Smooth muscle cell (in vitro differentiated cells): ENCODE data around the gene HDAC5. TPM values are rescaled to one million over a fixed set of nuclear protein-coding genes. Genes with fewer than 3 reads are reported as not detected.

Experiments used
- DNase-seq: peaks from one replicate; lab custom pipeline; 2025; ENCODE audit not compliant: unreplicated experiment; lab: John Stamatoyannopoulos, UW
- H2AFZ ChIP-seq: fragments of 200-600 bp; sonication (generic); 2 replicates; pipeline ENCODE4 v1.6.0; 2016; ENCODE audit warnings: antibody characterized with exemption, low read depth, mild to moderate bottlenecking
- H3F3A ChIP-seq: fragments of 200-600 bp; sonication (generic); 2 replicates; pipeline ENCODE4 v1.6.0; 2017; ENCODE audit warnings: antibody characterized with exemption, low read depth
- H3K27ac ChIP-seq: fragments of 200-600 bp; sonication (generic); 2 replicates; pipeline ENCODE4 v1.5.1; 2016; ENCODE audit warnings: low read depth, mild to moderate bottlenecking
- H3K27me3 ChIP-seq: fragments of 200-600 bp; sonication (generic); 2 replicates; pipeline ENCODE4 v1.6.1; 2016; ENCODE audit warnings: low read depth, mild to moderate bottlenecking
- H3K36me3 ChIP-seq: fragments of 200-600 bp; sonication (generic); 2 replicates; pipeline ENCODE4 v1.5.1; 2016; ENCODE audit warnings: low read depth
- H3K4me1 ChIP-seq: fragments of 200-600 bp; sonication (generic); 2 replicates; pipeline ENCODE4 v1.5.1; 2016; ENCODE audit warnings: low read depth
- H3K4me2 ChIP-seq: fragments of 200-600 bp; sonication (generic); 2 replicates; pipeline ENCODE4 v1.6.0; 2016; ENCODE audit warnings: mild to moderate bottlenecking
- H3K4me3 ChIP-seq: fragments of 200-600 bp; sonication (generic); 2 replicates; pipeline ENCODE4 v1.5.1; 2016; ENCODE audit warnings: mild to moderate bottlenecking
- H3K79me2 ChIP-seq: fragments of 200-600 bp; sonication (generic); 2 replicates; pipeline ENCODE4 v1.6.0; 2016; ENCODE audit warnings: low read depth, mild to moderate bottlenecking
- H3K9ac ChIP-seq: fragments of 200-600 bp; sonication (generic); 2 replicates; pipeline ENCODE4 v1.6.0; 2016; ENCODE audit warnings: low read depth
- H3K9me3 ChIP-seq: fragments of 200-600 bp; sonication (generic); replicated peaks from 2 replicates; pipeline ENCODE4 v1.5.1; 2016; ENCODE audit warnings: low read depth
- H4K20me1 ChIP-seq: fragments of 200-600 bp; sonication (generic); 2 replicates; pipeline ENCODE4 v1.6.0; 2016; ENCODE audit warnings: low read depth
- WGBS: methylation state at CpG from one replicate; pipeline ENCODE4 v1.1.7; 2016; ENCODE audit warnings: low lambda C conversion rate; 5-methylcytosine and 5-hydroxymethylcytosine counted together
- polyA plus RNA-seq: library from polyadenylated mRNA; unstranded; fragments of >200 nt; fragmentation: Nextera tagmentation; extraction: Ambion mirVana; gene quantifications from 2 replicates; pipeline ENCODE4 v1.2.1, GENCODE V29; 2016
- total RNA-seq: library from RNA; depleted of rRNA; stranded (reverse); fragments of >200 nt; gene quantifications from 2 replicates; pipeline ENCODE4 v1.2.3, GENCODE V29; 2014
- TF ChIP-seq, protein P1 (sequence below): fragments of 200-600 bp; sonication (generic); IDR thresholded peaks from 2 replicates; pipeline ENCODE4 v1.5.1; 2017; ENCODE audit warnings: borderline replicate concordance, mild to moderate bottlenecking, antibody characterized with exemption; ENCODE audit not compliant: insufficient read depth, poor library complexity, severe bottlenecking

Gene HDAC5
- total and polyA plus RNA-seq, 2 experiments from 2014 or later = 52.6 to 65.3 TPM

DNA sequence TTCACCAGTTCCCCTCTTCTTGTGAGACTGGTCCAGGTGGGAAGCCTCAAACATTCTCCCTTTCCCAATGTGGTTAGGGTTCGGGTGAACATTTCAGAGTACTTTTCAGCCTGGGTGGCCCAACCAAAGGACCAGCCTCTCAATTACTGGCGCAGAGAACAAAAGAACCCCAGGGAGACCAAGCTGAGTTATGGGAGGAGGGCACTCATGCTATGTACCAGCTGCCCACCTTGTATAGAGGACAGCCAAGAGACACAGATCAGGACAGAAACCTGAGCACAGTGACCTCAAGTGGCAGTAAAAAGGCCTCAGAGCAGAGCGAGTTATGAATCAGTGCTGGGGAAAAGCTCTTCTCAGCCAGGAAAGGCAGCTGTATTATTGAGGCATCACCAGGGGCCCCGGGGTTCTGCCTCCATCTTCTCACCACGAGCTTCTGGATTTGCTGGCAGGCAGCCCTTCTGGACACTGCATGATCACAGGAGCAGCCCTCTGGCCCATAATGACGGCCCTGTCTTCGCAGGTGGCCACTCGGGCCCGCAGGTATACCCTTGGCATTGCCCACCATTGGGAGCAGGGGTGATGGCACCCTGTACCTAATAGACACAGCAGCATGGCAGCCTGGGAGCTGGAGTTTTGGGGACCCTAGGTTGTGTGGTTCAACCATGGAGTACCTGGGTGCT, 49.1 kb downstream of the HDAC5 start:
- Histone ChIP-seq H3K9ac (no peak overlapping the region), H3F3A (peaks cover 16% of the 10 kb centered on the region), H4K20me1 (no peaks in the 10 kb centered on the region), H3K27ac (no peak overlapping the region), H3K4me1 (peaks cover 12% of the 10 kb centered on the region), H3K36me3 (no peaks in the 10 kb centered on the region), H3K4me3 (no peak overlapping the region), H3K79me2 (peaks cover 23% of the 10 kb centered on the region), H2AFZ (no peak overlapping the region), H3K27me3 (no peaks in the 10 kb centered on the region), H3K4me2 (no peak overlapping the region), H3K9me3 (no peaks in the 10 kb centered on the region)
- WGBS = 93% methylated on average over 9 of the region's 9 CpGs
- no peak for DNase-seq
- TF ChIP-seq, protein P1, sequence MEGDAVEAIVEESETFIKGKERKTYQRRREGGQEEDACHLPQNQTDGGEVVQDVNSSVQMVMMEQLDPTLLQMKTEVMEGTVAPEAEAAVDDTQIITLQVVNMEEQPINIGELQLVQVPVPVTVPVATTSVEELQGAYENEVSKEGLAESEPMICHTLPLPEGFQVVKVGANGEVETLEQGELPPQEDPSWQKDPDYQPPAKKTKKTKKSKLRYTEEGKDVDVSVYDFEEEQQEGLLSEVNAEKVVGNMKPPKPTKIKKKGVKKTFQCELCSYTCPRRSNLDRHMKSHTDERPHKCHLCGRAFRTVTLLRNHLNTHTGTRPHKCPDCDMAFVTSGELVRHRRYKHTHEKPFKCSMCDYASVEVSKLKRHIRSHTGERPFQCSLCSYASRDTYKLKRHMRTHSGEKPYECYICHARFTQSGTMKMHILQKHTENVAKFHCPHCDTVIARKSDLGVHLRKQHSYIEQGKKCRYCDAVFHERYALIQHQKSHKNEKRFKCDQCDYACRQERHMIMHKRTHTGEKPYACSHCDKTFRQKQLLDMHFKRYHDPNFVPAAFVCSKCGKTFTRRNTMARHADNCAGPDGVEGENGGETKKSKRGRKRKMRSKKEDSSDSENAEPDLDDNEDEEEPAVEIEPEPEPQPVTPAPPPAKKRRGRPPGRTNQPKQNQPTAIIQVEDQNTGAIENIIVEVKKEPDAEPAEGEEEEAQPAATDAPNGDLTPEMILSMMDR = no peak

DNA sequence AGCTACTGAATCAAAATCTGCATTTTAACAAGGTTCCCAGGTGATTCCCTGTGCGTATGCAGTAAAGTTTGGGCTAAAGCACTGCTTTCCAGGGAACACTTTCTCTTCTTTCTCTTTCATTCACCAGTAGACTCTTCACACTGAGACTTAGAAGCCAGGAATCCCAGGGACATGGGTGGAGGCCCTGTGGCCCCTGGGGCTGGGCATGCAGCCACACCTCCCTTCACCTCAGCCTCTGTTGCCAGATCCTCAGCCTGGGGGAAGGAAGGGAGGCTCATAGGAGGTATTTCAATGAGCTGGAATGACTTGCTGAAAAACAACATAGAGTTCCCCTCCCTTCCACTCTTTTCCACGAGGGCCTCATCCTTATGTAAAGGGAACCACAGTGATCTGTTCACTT, 51.7 kb downstream of the HDAC5 start:
- Histone ChIP-seq H3K4me1 (peaks cover 12% of the 10 kb centered on the region), H3K9me3 (no peaks in the 10 kb centered on the region), H4K20me1 (no peaks in the 10 kb centered on the region), H2AFZ (no peak overlapping the region), H3K9ac (peak overlapping the region; percentile 92), H3K4me3 (peak overlapping the region; percentile 55), H3K79me2 (peaks cover 27% of the 10 kb centered on the region), H3K27me3 (no peaks in the 10 kb centered on the region), H3F3A (peaks cover 16% of the 10 kb centered on the region), H3K4me2 (peak overlapping the region; percentile 97), H3K27ac (peak overlapping the region; percentile 98), H3K36me3 (no peaks in the 10 kb centered on the region)
- 39% methylated on average over 2 of the region's 2 CpGs for WGBS
- TF ChIP-seq, protein P1 = no peak
- no peak for DNase-seq

DNA sequence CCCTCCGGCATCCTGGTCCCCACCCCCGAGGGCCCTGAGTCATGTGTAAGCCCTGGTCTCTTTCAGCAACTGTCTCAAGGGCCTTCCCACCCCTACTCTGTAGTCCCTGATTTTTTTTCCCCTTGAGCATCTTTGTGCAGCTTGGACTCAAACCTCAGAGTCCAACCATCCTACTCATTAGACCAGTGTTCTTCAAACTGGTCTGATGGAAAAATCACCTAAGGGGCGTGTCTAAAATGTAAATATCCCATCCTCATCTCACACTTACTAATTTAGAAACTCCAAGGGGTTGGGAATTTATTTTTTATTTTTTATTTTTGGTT, 52.3 kb downstream of the HDAC5 start:
- H3K27ac ChIP-seq = peak overlapping the region; percentile 98
- no peaks in the 10 kb centered on the region for H3K36me3 ChIP-seq
- peaks cover 16% of the 10 kb centered on the region for H3F3A ChIP-seq
- no peaks in the 10 kb centered on the region for H3K9me3 ChIP-seq
- peaks cover 30% of the 10 kb centered on the region for H3K79me2 ChIP-seq
- peaks cover 12% of the 10 kb centered on the region for H3K4me1 ChIP-seq
- no peak for DNase-seq
- under 1% methylated on average over 3 of the region's 3 CpGs for WGBS
- H4K20me1 ChIP-seq = no peaks in the 10 kb centered on the region
- H3K27me3 ChIP-seq = no peaks in the 10 kb centered on the region
- peak overlapping the region; percentile 55 for H3K4me3 ChIP-seq
- no peak overlapping the region for H2AFZ ChIP-seq
- TF ChIP-seq, protein P1 = no peak
- peak overlapping the region; percentile 97 for H3K4me2 ChIP-seq
- H3K9ac ChIP-seq = peak overlapping the region; percentile 92
